ENCODE data around the gene TUBA4A. TPM values are rescaled to one million over a fixed set of nuclear protein-coding genes. Genes with fewer than 3 reads are reported as not detected.
"Not testable (repeated sequence)": the region's sequence is repeated elsewhere in the genome, so short reads cannot be mapped to it uniquely, and the experiment has no call there.

Gene TUBA4A
- total RNA-seq, 1 donor: 25.6 TPM

GRCh38 chr2:219270055-219270372, 16.3 kb upstream of the TUBA4A start:
- DNase-seq (ENCODE audit: low read depth): no peak
- no peak for TF ChIP-seq CTCF (IDR thresholded peaks at IDR 0.05; ENCODE audit: insufficient read depth, low read length)
- H3K4me3 ChIP-seq (ENCODE audit: low read depth, low read length): no peak overlapping the region

GRCh38 chr2:219269362-219270054, 15.8 kb upstream of the TUBA4A start:
- DNase-seq (ENCODE audit: low read depth): no peak
- TF ChIP-seq CTCF (IDR thresholded peaks at IDR 0.05; ENCODE audit: insufficient read depth, low read length): no peak
- no peak overlapping the region for H3K4me3 ChIP-seq (ENCODE audit: low read depth, low read length)

- no peak overlapping the region for H3K4me3 ChIP-seq (ENCODE audit: low read depth, low read length)
- DNase-seq (ENCODE audit: low read depth): no peak
- TF ChIP-seq CTCF (IDR thresholded peaks at IDR 0.05; ENCODE audit: insufficient read depth, low read length): no peak
Measured at GRCh38 chr2:219268294-219268693, 14.6 kb upstream of the TUBA4A start.

- no peak overlapping the region for H3K4me3 ChIP-seq (ENCODE audit: low read depth, low read length)
- TF ChIP-seq CTCF (IDR thresholded peaks at IDR 0.05; ENCODE audit: insufficient read depth, low read length): no peak
- DNase-seq (ENCODE audit: low read depth): no peak
Measured at GRCh38 chr2:219266886-219267285, 13.2 kb upstream of the TUBA4A start.

GRCh38 chr2:219266232-219266631, 12.5 kb upstream of the TUBA4A start:
- DNase-seq (ENCODE audit: low read depth): no peak
- no peak for TF ChIP-seq CTCF (IDR thresholded peaks at IDR 0.05; ENCODE audit: insufficient read depth, low read length)
- H3K4me3 ChIP-seq (ENCODE audit: low read depth, low read length): no peak overlapping the region

GRCh38 chr2:219261024-219261855, 7.5 kb upstream of the TUBA4A start:
- TF ChIP-seq CTCF (IDR thresholded peaks at IDR 0.05; ENCODE audit: insufficient read depth, low read length): no peak
- no peak for DNase-seq (ENCODE audit: low read depth)
- no peak overlapping the region for H3K4me3 ChIP-seq (ENCODE audit: low read depth, low read length)

GRCh38 chr2:219258942-219259341, 5.2 kb upstream of the TUBA4A start:
- not testable (repeated sequence) for DNase-seq (ENCODE audit: low read depth); H3K4me3 ChIP-seq (ENCODE audit: low read depth, low read length)

All from fibroblast of the aortic adventitia (primary cell).